ENCODE measurements around the gene ERC1.
"Not testable (repeated sequence)": the region's sequence is repeated elsewhere in the genome, so short reads cannot be mapped to it uniquely, and the experiment has no call there.

Gene ERC1

GRCh38 chr12:981961-982360 lies 9.1 kb upstream of the ERC1 start:
- no peak for DNase-seq

DNA sequence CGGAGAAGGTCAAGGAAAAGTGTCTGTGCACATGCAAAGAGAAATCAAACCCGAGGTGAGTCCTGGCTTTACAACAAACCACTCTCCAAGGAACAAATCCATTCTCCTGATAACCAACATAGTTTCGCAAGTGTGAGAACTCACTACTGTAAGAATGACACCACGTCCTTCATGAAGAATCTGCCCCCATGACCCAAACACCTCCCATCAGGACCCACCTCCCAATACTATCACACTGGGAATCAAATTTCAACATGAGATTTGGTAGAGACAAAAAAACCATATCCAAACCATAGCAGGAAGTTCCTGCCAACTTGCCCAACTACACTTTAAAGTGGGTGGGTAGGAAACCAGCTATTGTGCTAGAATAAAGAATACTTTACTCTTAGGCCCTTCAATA lies 2.4 kb upstream of the ERC1 start:
- no peak for DNase-seq

DNA sequence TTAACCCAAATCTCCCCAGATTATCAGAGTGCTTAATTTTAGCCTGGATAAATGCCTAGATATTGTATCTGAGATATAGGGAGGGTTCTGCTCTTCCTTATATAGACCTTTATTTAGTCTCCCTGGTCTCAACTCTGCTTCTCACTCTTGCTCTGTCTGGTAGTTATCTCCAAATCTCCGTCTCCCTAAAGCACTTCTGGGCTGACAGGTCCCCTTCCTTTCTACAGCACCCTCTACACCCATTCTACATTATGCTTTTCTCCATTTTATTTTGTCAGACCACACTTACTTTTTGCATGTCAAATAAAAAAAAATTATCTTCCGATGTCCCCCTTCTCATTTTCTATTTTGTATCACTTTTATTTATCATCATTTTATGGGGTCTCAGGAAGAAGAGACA lies 2.0 kb upstream of the ERC1 start:
- DNase-seq = no peak

DNA sequence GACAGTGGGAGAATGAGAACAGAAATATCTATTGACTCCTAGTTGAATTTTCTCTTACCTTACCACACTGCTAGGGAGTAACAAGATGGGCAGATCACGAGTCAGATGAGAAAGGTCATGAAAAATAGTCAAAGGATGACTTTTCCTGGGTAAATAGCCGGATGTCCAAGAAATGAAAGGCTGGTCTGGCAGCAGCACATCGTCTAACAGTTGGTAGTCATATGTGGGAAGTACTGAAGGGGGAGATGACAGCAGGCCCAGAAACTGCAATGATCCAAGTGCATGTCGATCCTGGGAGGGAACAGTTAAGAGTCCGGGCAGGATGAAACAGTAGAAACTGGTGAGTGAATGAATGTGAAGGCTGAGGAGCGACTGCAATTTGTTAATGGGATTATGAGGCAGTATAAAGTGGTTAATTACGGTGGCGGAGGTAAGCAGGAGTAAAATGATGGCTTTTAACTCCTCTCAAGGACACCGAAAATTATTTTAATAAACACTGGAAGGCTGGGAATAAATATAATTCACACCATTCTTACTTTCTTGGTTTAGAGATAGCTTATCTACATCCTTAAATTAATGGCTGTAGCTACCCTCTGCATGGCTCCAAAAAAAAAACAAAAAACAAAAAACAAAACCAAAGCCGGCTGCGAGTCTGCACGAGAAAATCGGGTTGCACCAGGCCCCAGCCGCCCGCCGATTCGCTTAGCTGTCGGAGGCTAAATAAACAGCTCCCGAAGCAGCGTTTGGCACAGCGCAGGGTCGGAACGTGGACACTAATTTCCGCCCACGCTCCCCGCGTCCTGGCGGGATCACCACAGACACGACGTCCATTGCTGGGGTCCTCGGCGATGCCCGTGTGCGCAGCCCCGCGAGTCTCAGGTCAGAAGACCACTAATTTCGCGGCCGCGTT lies 1.0 kb upstream of the ERC1 start:
- peak in 31 of 56 donors; percentile 3 to 80 (median 58) for DNase-seq

GRCh38 chr12:991350-992333 lies 619 bp downstream of the ERC1 start:
- DNase-seq = peak in 18 of 56 donors; percentile 3 to 67 (median 50)

DNA sequence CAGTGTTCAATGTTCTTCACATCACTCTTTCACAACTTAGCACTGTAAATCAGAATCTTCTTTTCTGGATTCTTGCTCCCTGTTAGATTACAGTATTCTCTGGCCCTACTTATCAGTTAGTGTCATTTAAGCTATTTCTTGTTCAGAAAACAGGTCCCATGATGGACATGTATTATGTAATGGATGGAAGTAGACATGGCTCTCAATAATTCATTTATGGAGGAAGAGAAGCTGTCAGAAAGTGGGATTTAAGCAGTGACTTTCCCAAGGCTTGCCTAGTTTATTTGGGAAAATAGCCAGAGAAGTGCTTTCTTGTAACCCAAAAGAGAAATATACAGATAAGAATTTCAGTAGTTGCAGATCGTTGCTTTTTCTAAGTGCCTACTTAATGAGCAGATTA lies 1.6 kb downstream of the ERC1 start:
- DNase-seq = no peak

- DNase-seq = no peak
These were observed 5.9 kb downstream of the ERC1 start for GRCh38 chr12:996881-997280.

GRCh38 chr12:997505-997904 lies 6.5 kb downstream of the ERC1 start:
- DNase-seq = no peak

DNA sequence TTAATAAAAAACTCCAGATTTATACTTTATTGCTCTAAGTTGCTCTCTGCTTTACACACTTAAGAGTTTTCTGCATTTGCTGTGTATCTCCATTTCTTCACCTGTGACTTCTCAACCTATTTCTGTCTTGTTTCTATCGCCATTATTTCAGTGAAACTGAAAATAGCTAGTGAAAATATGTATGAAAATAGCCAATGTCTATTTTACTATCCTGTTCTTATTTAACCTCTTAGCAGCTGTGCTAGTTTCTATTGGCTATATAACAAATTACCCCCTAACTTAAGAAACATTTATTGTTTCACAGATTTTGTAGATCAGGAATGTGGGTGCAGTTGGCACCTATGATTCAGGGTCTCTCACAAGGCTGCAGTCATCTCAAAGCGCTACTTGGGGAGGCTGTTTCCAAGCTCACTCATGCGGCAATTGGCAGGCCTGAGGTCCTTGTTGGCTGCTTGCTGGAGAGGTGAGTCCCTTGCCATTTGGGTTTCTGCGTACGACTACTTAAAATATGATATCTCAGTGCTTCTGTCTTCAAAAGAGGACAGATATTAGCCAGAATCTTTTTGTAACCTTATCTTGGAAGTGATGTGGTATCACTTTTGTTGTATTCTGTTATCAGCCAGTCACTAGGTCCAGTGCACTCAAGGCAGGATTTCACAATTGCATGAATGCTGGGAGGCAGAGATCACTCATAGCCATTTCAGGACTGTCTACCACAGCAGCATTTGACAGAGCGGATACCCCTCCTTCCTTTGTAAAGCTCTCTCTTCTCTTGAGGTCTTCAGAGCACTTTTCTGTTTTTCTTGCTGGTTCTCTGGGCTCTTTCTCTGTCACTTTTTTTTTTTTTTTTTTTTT lies 7.2 kb downstream of the ERC1 start:
- DNase-seq = no peak

GRCh38 chr12:999736-1000135 lies 8.7 kb downstream of the ERC1 start:
- not testable (repeated sequence) for DNase-seq

DNA sequence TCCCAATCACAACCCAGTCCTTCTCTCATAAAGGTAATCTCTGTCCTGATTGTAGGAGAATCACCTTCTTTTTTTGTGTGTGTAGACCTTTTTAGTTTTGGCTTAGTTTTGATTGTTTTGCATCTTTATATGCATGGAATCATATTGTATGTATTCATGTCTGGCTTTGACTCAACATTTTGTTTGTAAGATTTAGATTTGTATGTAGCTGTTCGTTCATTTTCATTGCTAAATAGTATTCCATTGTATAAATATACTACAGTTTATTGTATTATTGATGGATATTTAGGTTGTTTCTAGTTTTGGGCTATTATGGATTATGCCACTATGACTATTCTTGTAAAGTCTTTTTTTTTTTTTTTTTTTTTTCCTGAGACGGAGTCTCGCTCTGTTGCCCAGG lies 10.5 kb downstream of the ERC1 start:
- DNase-seq = no peak

DNA sequence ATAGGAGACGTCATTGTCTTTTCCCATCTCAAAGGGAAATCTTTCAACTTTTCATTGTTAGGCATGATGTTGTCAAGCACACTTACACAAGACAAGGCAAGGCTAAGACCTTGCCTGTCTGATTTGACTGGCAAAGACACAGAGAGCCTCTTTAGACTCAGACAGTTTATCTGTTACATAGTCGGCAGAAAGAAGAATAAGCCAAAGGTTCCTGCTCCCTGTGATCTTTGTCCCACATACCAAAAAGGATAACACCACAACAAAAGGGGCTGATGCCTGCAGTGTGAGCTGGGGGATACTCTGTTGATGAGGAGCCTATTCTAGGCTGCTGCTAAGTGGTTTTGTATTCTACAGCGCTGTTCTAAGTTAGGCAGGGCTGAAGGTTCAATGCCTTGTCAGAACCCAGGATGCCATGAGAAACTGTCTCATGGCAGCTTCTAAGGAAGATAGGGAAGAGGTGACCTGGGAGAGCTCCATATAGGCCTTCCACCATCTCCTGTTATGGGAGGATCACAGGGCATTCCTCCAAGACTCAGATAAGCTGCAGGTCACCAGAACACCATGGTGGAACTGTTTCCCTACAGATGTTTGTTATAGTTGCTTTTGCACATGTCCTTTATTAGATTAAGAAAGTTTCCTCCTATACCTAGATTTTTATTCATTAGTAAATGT lies 12.7 kb downstream of the ERC1 start:
- no peak for DNase-seq

DNA sequence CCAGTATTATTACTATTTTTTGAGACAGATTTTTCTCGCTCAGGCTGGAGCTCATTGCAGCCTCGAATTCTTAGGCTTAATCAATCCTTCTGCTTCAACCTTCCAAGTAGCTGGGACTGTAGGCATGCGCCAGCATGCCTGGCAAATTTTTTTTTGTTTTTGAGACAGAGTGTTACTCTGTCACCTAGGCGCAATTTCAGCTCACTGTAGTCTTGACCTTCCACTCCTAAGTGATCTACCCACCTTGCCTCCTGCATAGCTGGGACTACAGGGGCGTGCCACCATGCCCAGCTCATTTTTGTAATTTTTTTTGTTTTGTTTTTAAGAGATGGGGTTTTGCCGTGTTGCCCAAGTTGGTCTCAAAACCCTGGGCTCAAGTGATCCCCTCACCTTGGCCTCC lies 15.2 kb downstream of the ERC1 start:
- DNase-seq = no peak

- DNase-seq = no peak
These were observed 16.3 kb downstream of the ERC1 start for GRCh38 chr12:1007276-1007675.

DNA sequence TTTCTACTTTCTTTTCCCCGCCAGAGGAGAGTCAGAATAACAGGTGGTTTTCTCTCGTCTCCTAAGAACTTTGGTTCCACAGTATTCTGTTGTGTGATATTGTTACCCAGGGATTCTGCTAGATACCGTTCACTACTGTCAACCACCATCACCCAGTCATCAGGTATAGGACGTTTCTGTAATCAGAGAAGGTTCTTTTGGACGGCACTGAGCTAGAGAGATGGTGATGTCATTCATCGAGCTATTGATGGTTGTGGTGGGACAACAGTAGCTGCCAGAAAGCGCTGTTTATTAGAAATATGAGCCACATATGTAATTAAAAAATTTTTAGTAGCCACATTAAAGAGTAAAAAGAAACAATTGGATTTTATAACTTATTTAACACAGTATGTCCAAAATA lies 17.0 kb downstream of the ERC1 start:
- DNase-seq = no peak

DNA sequence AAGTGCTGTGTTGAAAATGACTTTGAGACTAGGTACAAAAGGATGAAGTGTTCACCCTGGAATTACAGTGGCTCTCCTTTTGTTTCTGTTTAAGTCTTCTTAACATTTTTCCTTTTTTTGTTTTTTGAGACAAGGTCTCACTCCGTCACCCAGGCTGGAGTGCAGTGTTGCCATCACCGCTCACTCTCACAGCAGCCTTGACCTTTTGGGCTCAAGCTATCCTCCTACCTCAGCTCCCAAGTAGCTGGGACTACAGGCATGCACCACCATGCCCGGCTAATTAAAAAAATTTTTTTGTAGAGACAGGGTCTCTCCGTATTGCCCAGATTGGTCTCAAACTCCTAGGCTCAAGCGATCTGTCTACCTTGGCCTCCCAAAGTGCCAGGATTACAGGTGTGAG lies 20.1 kb downstream of the ERC1 start:
- DNase-seq = no peak

GRCh38 chr12:1013618-1014489 lies 22.8 kb downstream of the ERC1 start:
- no peak for DNase-seq

DNA sequence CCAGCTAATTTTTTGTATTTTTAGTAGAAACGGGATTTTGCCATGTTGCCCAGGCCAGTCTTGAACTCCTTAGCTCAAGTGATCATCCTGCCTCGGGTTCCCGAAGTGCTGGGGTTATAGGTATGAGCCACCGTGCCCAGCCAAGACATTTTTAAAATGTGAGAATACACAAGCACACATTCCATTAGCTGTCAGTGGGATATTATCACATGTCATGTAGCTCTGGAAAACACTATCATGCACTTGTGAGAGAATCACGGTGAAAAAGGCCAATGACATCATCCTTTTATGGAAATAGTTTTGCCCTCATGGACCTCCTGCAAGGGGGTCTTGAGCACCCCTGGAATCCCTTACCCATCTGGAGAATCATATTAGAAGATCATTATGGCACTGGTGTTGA lies 28.3 kb downstream of the ERC1 start:
- no peak for DNase-seq

GRCh38 chr12:1020389-1020788 lies 29.4 kb downstream of the ERC1 start:
- DNase-seq = no peak

Measured in nucleus accumbens (tissue), 56 donors.